ENCODE data around the gene CBLC.

Gene CBLC

DNA sequence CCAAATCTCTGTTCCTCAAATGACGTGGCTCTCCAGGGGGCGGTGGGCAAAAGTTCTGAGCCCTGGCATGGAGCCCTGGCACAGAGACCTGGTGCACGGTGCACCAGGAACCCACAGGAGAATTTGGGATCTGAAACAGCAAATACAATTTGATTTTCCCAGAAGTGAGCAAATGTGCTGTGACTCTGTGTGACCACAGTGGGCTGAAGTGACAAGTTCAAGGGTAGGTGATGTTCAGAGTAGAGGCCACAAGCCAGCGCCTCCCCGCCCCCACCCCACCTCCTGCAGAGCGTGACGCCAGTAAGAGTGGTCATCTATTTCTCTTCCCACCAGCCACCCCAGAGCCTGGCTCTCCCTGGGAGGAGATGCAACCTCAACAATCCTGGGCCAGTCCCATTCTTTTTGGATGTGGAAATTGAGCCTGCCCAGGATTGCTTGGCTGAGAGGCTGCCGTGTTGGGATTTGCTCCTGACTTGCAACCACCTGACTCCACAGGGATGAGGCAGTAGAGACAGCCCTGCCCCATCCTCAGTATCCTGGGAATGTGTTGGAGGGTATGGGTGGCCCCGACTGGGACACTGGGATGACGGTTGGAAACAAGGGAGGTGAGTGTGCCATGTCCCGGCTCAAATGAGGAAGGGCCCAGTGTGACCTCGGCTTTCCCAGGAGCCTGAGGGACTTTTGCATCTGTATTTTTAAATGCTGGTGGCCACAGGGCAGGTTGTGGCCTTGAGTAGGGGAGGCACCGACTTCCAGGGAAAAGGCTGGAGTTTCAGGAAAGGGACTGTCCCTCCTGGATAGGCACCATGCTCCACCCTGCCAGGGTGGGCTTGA lies 40.2 kb upstream of the CBLC start:
- Histone ChIP-seq H3K27ac (ENCODE audit: low read length, poor library complexity, severe bottlenecking) (no peak overlapping the region), H3K14ac (ENCODE audit: low read length in 2 of 2) (no peak overlapping the region), H3K4me1 (ENCODE audit: control insufficient read depth, insufficient read depth, low read depth, low read length) (peaks cover 20% of the 10 kb centered on the region), H2BK120ac (ENCODE audit: low read depth, low read length) (peak overlapping the region; percentile 73), H4K91ac (ENCODE audit: low read length) (peak overlapping the region; percentile 75), H3K23ac (ENCODE audit: low read length in 2 of 2) (no peak overlapping the region), H3K79me1 (replicated peaks; ENCODE audit: low read length, poor library complexity, severe bottlenecking) (no peaks in the 10 kb centered on the region), H3K18ac (ENCODE audit: low read depth in 1 of 2, low read length in 2 of 2) (no peak overlapping the region), H4K8ac (ENCODE audit: low read length) (peak overlapping the region; percentile 81), H2AFZ (ENCODE audit: low read depth, low read length) (no peak overlapping the region), H3K4me2 (ENCODE audit: low read length, poor library complexity, severe bottlenecking) (no peak overlapping the region), H3K9me3 (ENCODE audit: control insufficient read depth, low read length) (no peaks in the 10 kb centered on the region), H2BK12ac (ENCODE audit: low read length in 2 of 2) (peak overlapping the region; percentile 49 to 50), H3K9ac (ENCODE audit: low read length) (peak overlapping the region; percentile 58), H2AK5ac (ENCODE audit: low read length, severe bottlenecking) (peak overlapping the region; percentile 13), H3K36me3 (ENCODE audit: control insufficient read depth in 1 of 2, insufficient read depth in 2 of 2, low read depth in 1 of 2, low read length in 2 of 2) (no peaks in the 10 kb centered on the region), H3K4ac (ENCODE audit: low read depth in 1 of 2, low read length in 2 of 2) (peak overlapping the region; percentile 8 to 24), H2BK5ac (ENCODE audit: low read depth, low read length, poor library complexity, severe bottlenecking) (no peak overlapping the region), H3K4me3 (ENCODE audit: insufficient read depth in 1 of 2, low read depth in 1 of 2, low read length in 2 of 2) (no peak overlapping the region), H2BK15ac (ENCODE audit: low read depth, poor library complexity, severe bottlenecking) (peak overlapping the region; percentile 60), H3K27me3 (ENCODE audit: control insufficient read depth in 1 of 2, insufficient read depth in 1 of 2, low read length in 2 of 2) (no peaks in the 10 kb centered on the region)
- DNase-seq = no peak
- 81% methylated on average over 10 of the region's 13 CpGs for WGBS

DNA sequence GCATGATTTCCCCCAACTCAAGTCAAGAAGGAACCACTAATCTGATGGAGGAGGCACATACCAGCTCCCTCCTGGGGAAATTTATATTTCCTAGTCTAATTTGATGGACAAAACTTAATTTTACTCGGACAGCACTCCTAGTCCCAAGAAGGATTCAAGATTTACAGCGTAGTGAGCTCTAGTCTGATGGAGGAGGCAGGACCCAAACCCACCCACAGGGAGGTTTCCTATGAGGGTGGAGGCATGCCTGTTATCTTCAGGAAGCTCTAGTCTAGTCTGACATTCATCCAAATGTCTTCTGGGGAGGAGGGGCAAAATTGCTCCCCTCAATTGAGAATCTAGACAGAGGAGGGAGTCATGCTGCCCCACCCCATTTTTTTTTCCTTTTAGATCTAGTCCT lies 39.6 kb upstream of the CBLC start:
- no peak overlapping the region for H4K8ac ChIP-seq (ENCODE audit: low read length)
- no peaks in the 10 kb centered on the region for H3K27me3 ChIP-seq (ENCODE audit: control insufficient read depth in 1 of 2, insufficient read depth in 1 of 2, low read length in 2 of 2)
- no peaks in the 10 kb centered on the region for H3K9me3 ChIP-seq (ENCODE audit: control insufficient read depth, low read length)
- H4K91ac ChIP-seq (ENCODE audit: low read length) = no peak overlapping the region
- H3K36me3 ChIP-seq (ENCODE audit: control insufficient read depth in 1 of 2, insufficient read depth in 2 of 2, low read depth in 1 of 2, low read length in 2 of 2) = no peaks in the 10 kb centered on the region
- H2BK12ac ChIP-seq (ENCODE audit: low read length in 2 of 2) = peak overlapping the region; percentile 32 to 49
- H3K4ac ChIP-seq (ENCODE audit: low read depth in 1 of 2, low read length in 2 of 2) = peak overlapping the region in 1 of 2 experiments; percentile 24
- H2AK5ac ChIP-seq (ENCODE audit: low read length, severe bottlenecking) = no peak overlapping the region
- no peak overlapping the region for H3K4me3 ChIP-seq (ENCODE audit: insufficient read depth in 1 of 2, low read depth in 1 of 2, low read length in 2 of 2)
- peaks cover 24% of the 10 kb centered on the region for H3K4me1 ChIP-seq (ENCODE audit: control insufficient read depth, insufficient read depth, low read depth, low read length)
- H3K9ac ChIP-seq (ENCODE audit: low read length) = peak overlapping the region; percentile 58
- no peak overlapping the region for H3K27ac ChIP-seq (ENCODE audit: low read length, poor library complexity, severe bottlenecking)
- DNase-seq = no peak
- H2AFZ ChIP-seq (ENCODE audit: low read depth, low read length) = no peak overlapping the region
- H3K79me1 ChIP-seq (replicated peaks; ENCODE audit: low read length, poor library complexity, severe bottlenecking) = no peaks in the 10 kb centered on the region
- no peak overlapping the region for H3K18ac ChIP-seq (ENCODE audit: low read depth in 1 of 2, low read length in 2 of 2)
- peak overlapping the region; percentile 60 for H2BK15ac ChIP-seq (ENCODE audit: low read depth, poor library complexity, severe bottlenecking)
- no peak overlapping the region for H3K14ac ChIP-seq (ENCODE audit: low read length in 2 of 2)
- H3K23ac ChIP-seq (ENCODE audit: low read length in 2 of 2) = no peak overlapping the region
- no peak overlapping the region for H3K4me2 ChIP-seq (ENCODE audit: low read length, poor library complexity, severe bottlenecking)
- 94% methylated on average over 2 of the region's 2 CpGs for WGBS
- no peak overlapping the region for H2BK120ac ChIP-seq (ENCODE audit: low read depth, low read length)
- no peak overlapping the region for H2BK5ac ChIP-seq (ENCODE audit: low read depth, low read length, poor library complexity, severe bottlenecking)

DNA sequence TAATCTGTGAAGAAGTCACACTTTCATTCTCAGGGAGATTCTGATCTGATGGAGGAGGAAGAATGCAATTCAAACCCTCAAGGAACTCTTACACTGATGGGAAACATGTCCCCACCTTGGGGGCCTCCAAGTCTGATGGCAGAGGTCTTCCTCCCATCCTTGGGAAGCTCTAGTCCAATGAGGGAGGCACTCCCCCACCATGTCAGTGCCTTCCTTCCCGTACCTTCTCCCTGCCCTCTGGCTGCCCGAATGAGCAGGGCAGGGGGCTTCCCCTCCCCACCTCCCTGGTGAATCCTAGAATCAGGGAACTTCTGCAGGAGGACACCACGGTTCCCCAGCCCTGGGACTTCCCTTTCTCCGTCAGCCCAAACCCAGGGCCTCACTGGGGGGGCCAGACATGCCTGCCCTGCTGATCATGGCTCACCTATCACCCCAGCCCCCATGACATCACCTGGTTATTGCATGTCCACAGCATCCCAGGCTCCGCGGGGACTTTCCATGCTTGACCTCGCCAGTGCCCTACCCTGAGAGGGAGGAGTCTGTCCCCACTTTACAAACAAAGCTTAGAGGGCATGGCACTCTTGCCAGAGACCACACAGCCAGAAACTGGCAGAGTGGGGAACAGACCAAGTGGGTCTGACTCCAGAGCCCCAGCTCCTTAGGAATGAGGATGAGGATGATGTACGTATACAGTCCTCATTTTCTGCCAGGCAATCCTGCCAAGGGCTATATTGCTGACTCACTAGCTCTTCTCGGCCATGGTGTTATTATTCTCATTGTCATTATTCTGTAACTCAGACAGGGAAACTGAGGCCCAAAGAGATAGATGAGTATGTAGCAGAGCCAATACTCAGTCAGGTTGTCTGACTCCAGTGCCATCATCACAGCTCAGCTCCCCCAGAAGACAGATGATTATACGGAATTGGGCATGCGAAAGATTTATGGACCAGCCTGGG lies 38.8 kb upstream of the CBLC start:
- Histone ChIP-seq H3K4me1 (ENCODE audit: control insufficient read depth, insufficient read depth, low read depth, low read length) (peaks cover 24% of the 10 kb centered on the region), H2BK15ac (ENCODE audit: low read depth, poor library complexity, severe bottlenecking) (peak overlapping the region; percentile 86), H3K79me1 (replicated peaks; ENCODE audit: low read length, poor library complexity, severe bottlenecking) (no peaks in the 10 kb centered on the region), H2AFZ (ENCODE audit: low read depth, low read length) (no peak overlapping the region), H3K18ac (ENCODE audit: low read depth in 1 of 2, low read length in 2 of 2) (peak overlapping the region; percentile 48 to 90), H3K36me3 (ENCODE audit: control insufficient read depth in 1 of 2, insufficient read depth in 2 of 2, low read depth in 1 of 2, low read length in 2 of 2) (no peaks in the 10 kb centered on the region), H4K8ac (ENCODE audit: low read length) (peak overlapping the region; percentile 4), H3K23ac (ENCODE audit: low read length in 2 of 2) (no peak overlapping the region), H3K4me3 (ENCODE audit: insufficient read depth in 1 of 2, low read depth in 1 of 2, low read length in 2 of 2) (no peak overlapping the region), H3K14ac (ENCODE audit: low read length in 2 of 2) (peak overlapping the region in 1 of 2 experiments; percentile 61), H3K27me3 (ENCODE audit: control insufficient read depth in 1 of 2, insufficient read depth in 1 of 2, low read length in 2 of 2) (no peaks in the 10 kb centered on the region), H2BK120ac (ENCODE audit: low read depth, low read length) (no peak overlapping the region), H3K27ac (ENCODE audit: low read length, poor library complexity, severe bottlenecking) (no peak overlapping the region), H3K4me2 (ENCODE audit: low read length, poor library complexity, severe bottlenecking) (no peak overlapping the region), H2BK12ac (ENCODE audit: low read length in 2 of 2) (peak overlapping the region; percentile 59 to 98), H4K91ac (ENCODE audit: low read length) (peak overlapping the region; percentile 86), H2AK5ac (ENCODE audit: low read length, severe bottlenecking) (peak overlapping the region; percentile 6), H2BK5ac (ENCODE audit: low read depth, low read length, poor library complexity, severe bottlenecking) (no peak overlapping the region), H3K4ac (ENCODE audit: low read depth in 1 of 2, low read length in 2 of 2) (peak overlapping the region; percentile 20 to 47), H3K9ac (ENCODE audit: low read length) (peak overlapping the region; percentile 58), H3K9me3 (ENCODE audit: control insufficient read depth, low read length) (no peaks in the 10 kb centered on the region)
- WGBS = 84% methylated on average over 11 of the region's 11 CpGs
- peak; percentile 47 for DNase-seq
